ENCODE data around the gene SERPINI1.
"Not testable (repeated sequence)": the region's sequence is repeated elsewhere in the genome, so short reads cannot be mapped to it uniquely, and the experiment has no call there.

The SERPINI1 gene

DNA sequence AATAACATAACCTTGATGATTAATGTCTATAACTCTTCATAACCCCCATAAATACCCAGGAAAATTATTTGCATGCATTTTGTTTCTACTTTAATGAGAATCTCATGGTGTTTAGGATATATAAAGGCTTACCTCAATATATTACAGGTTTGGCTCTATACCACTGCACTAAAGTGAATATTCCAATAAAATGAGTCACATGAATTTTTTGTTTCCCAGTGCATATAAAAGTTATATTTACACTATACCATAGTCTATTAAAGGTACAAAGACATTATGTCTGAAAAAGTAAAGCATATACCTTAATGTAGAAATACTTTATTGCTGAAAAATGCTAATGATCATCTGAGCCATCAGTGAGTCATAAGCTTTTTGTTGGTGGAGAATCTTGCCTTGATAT, 74.7 kb downstream of the SERPINI1 start:
- DNase-seq, result no peak

DNA sequence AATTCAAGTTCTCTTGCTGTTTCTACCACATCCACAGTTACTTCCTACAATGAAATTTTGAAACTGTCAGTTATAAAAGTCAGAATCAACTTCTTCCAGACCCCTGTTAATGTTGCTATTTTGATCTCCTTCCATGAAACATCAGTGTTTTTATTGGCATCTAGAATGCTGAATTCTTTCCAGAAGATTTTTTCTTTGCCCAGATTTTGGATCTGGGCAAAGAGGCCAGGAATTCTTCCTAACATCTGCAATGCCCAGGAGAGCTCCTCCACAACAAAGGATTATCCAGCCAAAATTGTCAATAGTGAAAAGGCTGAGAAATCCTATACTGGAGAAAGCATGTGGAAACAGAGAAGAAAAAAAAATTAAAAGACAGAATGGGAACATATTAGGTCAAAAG, 75.5 kb downstream of the SERPINI1 start:
- no peak for DNase-seq

DNA sequence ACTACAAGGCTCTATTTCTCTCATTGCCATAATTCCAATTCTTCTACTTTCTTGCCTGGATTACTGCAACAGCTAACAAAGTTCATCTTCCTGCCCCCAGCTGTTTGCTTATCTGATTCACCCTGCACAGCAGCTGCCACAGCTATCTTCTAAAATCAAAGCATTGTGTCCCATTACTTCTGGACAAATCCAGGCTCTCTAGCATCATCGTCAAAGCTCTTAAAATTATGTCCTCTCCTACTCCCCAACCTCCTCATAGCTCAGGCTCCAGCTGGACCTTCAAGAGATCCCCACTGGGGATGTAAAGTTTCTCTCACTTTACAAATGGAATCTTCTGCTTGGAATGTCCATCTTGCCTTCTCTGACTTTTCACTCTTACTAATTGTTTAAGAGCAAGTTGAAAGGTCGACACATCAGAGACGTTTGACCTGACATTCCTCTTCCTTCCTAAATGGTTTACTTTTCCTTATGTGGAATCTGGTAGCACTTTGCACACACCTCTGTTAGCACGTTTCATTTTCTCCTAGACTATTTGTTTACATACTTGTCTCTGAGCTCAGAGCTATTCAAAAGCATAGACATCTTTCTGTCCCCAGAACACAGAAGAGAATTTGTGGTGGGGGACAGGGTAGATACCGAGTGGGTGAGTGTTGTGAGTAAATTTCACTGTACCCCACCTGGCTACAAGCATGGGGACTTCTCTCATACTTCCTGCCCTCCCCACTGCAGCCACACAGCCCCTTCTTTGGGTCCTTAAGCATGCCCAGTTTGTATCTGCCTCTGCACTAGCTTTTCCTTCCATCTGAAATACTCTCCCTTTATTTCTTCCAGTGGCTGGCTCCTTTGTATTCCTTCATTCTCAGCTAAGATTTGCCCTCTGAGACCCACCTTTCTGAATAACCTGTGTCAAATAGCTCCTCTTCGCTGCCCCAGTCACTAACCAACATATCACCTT, 77.9 kb downstream of the SERPINI1 start:
- no peak for DNase-seq

DNA sequence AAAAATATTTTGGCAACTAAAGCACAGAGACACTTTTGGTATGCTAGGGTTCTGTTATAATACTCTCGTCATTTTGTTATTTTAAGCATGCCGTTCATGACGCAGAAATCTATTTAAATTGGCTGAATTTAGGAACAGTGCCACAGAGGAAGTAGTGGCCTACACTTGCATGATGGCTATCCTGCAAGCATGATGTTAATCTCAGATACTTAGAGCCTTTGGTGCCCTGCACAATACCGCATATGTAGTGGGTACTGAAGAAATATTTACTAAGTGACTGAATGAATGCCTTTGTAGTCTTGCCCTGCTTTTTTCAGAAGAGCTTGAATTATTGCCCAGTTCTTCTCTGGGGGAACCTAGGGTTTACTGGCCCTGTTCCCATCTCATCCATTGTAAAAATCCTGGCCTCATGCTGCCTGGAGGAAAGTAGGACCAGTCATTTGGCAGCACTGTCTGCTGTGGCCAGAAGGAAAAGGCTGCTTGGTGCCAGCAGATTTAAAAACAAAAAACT, 79.0 kb downstream of the SERPINI1 start:
- no peak for DNase-seq

- no peak for DNase-seq
Observed at GRCh38 chr3:167816953-167817352, 81.4 kb downstream of the SERPINI1 start.

GRCh38 chr3:167820102-167820865, 84.8 kb downstream of the SERPINI1 start:
- no peak for DNase-seq

GRCh38 chr3:167821248-167821805, 85.8 kb downstream of the SERPINI1 start:
- DNase-seq, result no peak

GRCh38 chr3:167823738-167824137, 88.2 kb downstream of the SERPINI1 start:
- DNase-seq, result no peak

- not testable (repeated sequence) for DNase-seq
Observed at GRCh38 chr3:167827588-167827987, 92.1 kb downstream of the SERPINI1 start.

GRCh38 chr3:167829071-167829470, 93.5 kb downstream of the SERPINI1 start:
- no peak for DNase-seq

GRCh38 chr3:167830007-167830406, 94.5 kb downstream of the SERPINI1 start:
- no peak for DNase-seq

- no peak for DNase-seq
Observed at GRCh38 chr3:167835359-167835758, 99.8 kb downstream of the SERPINI1 start.

DNA sequence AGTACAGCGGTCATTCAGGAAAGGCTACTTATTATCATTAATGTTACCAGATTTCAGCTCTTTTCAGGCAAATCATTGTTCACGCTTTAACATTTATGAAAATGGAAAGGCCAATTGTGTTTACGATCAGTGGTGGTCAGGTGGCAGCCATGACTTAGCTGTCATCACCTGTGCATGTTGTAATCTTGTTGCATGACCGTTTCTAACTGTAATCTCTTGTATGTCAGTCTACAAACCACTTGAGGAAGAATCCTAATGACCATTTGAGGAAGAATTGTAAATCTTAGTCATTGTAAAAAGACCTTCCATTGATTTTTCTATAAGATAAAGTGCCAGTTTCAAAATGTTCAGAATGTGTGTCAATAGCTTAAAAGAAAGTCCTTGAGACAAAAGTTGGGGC, 100.4 kb downstream of the SERPINI1 start:
- no peak for DNase-seq

GRCh38 chr3:167837466-167837865, 101.9 kb downstream of the SERPINI1 start:
- DNase-seq, result no peak

DNA sequence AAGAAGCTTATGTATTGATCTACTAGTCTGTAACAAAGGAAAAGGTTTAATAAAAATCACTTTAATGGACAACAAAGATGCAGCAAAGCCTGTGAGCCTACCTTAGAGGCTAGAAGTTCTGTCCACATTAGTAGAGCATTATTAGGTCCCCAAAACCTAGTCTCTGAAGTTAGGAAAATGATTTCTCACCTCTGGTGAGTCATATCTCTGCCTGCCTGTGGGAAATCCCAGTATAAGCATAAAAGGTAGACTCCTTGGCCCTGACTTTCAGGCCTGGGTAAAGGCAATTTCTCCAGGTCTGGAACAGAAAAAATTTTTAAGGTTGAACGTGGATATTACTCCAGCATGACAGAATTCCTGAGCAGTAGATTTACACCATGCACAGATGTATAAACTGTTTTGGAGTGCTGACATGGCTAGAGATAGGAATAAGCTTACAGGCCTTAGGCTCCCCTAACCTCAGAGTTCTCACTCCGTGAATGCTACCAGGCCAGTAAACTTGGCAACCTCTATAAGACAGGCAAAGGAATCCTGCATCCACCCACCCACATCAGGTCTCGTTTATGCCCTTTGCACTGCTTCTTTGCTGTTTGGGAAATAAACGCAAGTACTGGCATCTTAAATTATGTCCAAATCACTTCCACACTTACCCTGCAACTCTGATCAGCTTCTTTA, 104.1 kb downstream of the SERPINI1 start:
- DNase-seq, result no peak

DNA sequence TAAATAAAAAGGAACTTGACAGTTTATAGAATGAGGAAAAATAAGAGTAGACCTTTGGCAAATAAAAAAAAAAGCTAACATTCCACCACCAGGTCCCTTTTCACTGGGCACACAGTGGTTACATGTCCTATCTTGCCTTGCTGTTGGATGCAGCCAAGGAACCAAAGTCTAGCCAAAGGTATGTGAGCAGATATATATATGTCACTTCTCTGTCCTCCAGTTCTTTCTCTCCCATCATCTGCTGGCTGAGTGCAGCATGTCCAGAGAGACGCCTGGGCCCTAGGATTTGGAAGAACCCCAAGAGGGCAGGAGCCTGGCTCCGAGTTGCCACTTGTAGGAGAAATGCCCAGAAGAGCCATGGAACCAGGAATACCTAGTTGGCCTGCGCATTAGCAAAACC, 104.7 kb downstream of the SERPINI1 start:
- no peak for DNase-seq

GRCh38 chr3:167843481-167843880, 108.0 kb downstream of the SERPINI1 start:
- no peak for DNase-seq

DNA sequence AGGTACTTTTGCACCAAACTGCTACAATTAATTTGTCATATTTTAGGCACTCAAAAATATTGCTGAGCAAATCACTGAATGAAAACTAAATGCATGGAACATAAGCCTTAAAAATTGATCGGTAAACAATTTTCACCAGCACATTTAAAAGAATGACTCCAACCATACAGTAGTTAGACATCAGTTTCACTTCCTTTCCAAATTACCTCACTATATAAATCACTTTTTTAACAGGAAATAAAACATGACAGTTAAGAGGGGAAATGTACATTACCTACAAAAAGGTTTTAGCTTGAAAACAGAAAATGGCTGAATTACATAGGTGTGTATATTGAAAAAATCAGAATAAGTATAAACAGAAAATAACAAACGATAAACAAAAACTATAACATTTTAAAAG, 108.4 kb downstream of the SERPINI1 start:
- no peak for DNase-seq

DNA sequence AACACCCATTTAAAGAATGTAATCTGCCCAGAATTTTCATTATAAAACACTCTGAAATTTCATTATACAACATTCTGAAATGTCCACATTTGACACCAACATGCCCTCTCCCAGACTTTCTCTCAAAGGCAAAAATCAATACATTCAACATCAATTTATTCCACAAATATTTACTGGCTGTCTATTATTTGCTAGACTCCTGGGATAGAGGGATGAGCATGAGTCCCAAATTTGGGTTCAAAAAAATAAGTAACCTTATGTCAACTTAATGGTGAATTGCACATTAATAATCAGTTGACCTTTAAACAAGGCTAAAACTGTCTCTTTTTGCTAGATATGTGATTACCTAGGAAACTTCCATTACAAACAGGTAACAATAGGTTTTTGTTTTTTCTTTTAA, 109.0 kb downstream of the SERPINI1 start:
- DNase-seq, result no peak

GRCh38 chr3:167851171-167851570, 115.7 kb downstream of the SERPINI1 start:
- DNase-seq, result no peak

- DNase-seq, result no peak
Observed at GRCh38 chr3:167851749-167852148, 116.2 kb downstream of the SERPINI1 start.

DNA sequence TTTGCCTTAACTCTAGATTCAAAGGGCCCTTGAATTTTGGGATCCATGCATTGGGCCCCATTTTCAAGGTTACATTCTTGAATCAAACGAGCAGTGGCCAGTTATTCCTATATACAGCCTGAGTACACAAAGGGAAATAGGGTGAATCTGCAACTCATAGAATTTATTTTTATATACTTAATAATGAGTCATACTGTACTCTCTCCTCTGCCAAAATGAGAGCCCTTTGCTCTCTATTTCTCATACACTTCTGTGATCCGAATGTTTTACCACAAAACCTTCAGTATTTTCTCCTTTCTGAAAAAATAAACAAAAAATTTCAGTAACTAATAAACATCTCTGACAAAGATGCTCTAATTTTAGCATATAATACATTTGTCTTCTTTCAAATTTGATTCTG, 116.7 kb downstream of the SERPINI1 start:
- DNase-seq, result no peak

DNA sequence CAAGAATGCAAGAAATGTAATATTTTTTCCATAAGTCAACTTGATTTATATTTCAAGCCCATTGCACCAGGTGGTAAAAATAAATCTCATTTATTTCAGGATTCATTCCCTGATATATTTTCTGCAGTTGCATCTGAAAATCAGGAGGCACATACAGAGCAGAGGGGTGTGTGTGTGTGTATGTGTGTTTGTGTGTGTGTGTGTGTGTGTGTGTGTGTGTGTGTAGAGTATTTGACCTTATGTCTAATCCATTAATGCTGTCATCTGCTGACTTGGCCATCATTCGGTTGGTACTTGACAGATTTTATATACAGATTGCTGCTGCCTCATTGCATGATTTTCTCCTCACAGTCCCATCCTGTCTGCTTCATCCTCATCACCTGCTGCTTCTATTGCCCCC, 118.5 kb downstream of the SERPINI1 start:
- no peak for DNase-seq

Measured in CD4-positive, alpha-beta T cell treated with Interleukin-10 for 1 hour (primary cell).